ENCODE data around the gene AQP2. TPM values are rescaled to one million over a fixed set of nuclear protein-coding genes. Genes with fewer than 3 reads are reported as not detected.
A peak's percentile ranks its signal among the peaks of the same experiment; 100 is the strongest.

AQP2 gene
- total RNA-seq, 1 donor from 2014 or later = not detected

DNA sequence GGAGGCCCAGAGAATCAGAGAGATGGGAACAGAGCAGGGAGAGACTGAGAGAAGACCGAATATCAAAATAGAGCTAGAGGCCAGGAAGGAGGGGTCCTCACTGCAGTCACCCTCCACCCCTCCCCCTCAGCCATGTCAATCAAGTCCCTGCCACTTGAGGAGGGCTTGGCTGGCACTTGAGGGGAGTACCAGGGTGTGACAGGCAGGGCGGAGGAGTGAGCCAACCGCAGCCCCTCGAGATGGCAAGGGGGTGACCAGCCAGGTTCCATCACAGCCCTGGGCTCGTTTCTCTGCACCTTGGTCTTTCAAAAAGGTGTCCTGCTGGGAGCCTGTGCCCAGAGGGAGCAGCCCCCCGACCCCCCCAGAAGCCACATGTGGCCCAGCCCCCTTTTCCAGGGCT lies 15.3 kb downstream of the AQP2 start:
- Histone ChIP-seq H3K27me3 (peaks cover 92% of the 10 kb centered on the region), H3K4me1 (peaks cover 11% of the 10 kb centered on the region)

DNA sequence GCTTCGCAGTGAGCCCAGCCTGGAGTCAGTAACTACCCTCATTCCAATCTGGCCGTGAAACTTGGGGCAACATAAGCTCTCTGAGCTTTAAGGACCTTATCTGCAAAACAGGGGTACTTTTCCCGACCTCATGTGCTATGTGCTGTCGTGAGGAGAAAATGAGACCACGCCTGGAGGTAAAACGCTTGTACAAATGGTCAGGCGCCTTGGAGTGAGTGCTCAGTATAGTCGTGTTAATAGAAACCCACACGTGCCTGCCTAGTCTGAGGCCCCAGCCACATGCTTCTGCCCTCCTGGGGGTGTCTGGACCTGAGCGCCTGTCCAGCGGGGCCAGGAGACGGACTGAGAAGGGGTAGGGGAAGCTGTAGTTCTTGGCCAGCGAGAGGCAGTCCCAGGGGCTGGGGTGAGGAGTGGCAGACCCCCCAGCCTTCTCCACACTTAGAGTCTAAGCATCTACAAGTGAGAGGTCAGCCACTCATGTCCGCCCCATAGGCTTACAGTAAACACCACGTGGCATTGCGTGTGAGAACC lies 16.0 kb downstream of the AQP2 start:
- H3K4me3 ChIP-seq = no peak overlapping the region
- H3K27me3 ChIP-seq = peaks cover 92% of the 10 kb centered on the region
- H3K4me2 ChIP-seq = no peak overlapping the region
- H3K9me3 ChIP-seq (ENCODE audit: low read depth) = no peaks in the 10 kb centered on the region
- Mint-ChIP-seq H3K4me1 (peaks cover 26% of the 10 kb centered on the region), H3K4me3 (peak overlapping the region; percentile 50), H3K27ac (no peak overlapping the region), H3K27me3 (ENCODE audit: insufficient read depth, low read depth) (peaks cover 10% of the 10 kb centered on the region), H3K36me3 (no peaks in the 10 kb centered on the region), H3K9me3 (no peaks in the 10 kb centered on the region)
- peak overlapping the region; percentile 99 for H2AFZ ChIP-seq (replicated peaks)
- H4K20me1 ChIP-seq (ENCODE audit: low read depth) = peaks cover 13% of the 10 kb centered on the region
- DNase-seq (ENCODE audit: low spot score) = no peak
- TF ChIP-seq EZH2phosphoT487 (IDR thresholded peaks at IDR 0.05) = no peak
- TF ChIP-seq, protein P1, sequence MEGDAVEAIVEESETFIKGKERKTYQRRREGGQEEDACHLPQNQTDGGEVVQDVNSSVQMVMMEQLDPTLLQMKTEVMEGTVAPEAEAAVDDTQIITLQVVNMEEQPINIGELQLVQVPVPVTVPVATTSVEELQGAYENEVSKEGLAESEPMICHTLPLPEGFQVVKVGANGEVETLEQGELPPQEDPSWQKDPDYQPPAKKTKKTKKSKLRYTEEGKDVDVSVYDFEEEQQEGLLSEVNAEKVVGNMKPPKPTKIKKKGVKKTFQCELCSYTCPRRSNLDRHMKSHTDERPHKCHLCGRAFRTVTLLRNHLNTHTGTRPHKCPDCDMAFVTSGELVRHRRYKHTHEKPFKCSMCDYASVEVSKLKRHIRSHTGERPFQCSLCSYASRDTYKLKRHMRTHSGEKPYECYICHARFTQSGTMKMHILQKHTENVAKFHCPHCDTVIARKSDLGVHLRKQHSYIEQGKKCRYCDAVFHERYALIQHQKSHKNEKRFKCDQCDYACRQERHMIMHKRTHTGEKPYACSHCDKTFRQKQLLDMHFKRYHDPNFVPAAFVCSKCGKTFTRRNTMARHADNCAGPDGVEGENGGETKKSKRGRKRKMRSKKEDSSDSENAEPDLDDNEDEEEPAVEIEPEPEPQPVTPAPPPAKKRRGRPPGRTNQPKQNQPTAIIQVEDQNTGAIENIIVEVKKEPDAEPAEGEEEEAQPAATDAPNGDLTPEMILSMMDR (IDR thresholded peaks at IDR 0.05) = no peak
- no peak for TF ChIP-seq EZH2 (IDR thresholded peaks at IDR 0.05)
- no peak overlapping the region for H3K27ac ChIP-seq
- H3K4me1 ChIP-seq = peaks cover 8% of the 10 kb centered on the region
- H3K79me2 ChIP-seq (ENCODE audit: low read depth) = no peaks in the 10 kb centered on the region
- no peaks in the 10 kb centered on the region for H3K36me3 ChIP-seq
- no peak overlapping the region for H3K9ac ChIP-seq
- H3F3A ChIP-seq (ENCODE audit: low read depth) = peaks cover 4% of the 10 kb centered on the region

More for the DNA sequence above, 15.3 kb downstream of the AQP2 start:
- peak overlapping the region; percentile 50 for H3K4me3 Mint-ChIP-seq
- no peak for DNase-seq (ENCODE audit: low spot score)
- no peak overlapping the region for H3K9ac ChIP-seq
- no peaks in the 10 kb centered on the region for H3K9me3 Mint-ChIP-seq
- no peak overlapping the region for H3K4me3 ChIP-seq
- no peak overlapping the region for H3K4me2 ChIP-seq
- H3K27ac ChIP-seq = no peak overlapping the region
- no peaks in the 10 kb centered on the region for H3K36me3 Mint-ChIP-seq
- H3K36me3 ChIP-seq = no peaks in the 10 kb centered on the region
- peaks cover 26% of the 10 kb centered on the region for H3K4me1 Mint-ChIP-seq
- H3K27ac Mint-ChIP-seq = no peak overlapping the region
- peaks cover 13% of the 10 kb centered on the region for H4K20me1 ChIP-seq (ENCODE audit: low read depth)
- peaks cover 10% of the 10 kb centered on the region for H3K27me3 Mint-ChIP-seq (ENCODE audit: insufficient read depth, low read depth)
- TF ChIP-seq, protein P1 (IDR thresholded peaks at IDR 0.05) = no peak
- TF ChIP-seq EZH2 (IDR thresholded peaks at IDR 0.05) (no peak), EZH2phosphoT487 (IDR thresholded peaks at IDR 0.05) (no peak)
- no peaks in the 10 kb centered on the region for H3K9me3 ChIP-seq (ENCODE audit: low read depth)
- H3F3A ChIP-seq (ENCODE audit: low read depth) = peaks cover 4% of the 10 kb centered on the region
- no peak overlapping the region for H2AFZ ChIP-seq (replicated peaks)
- no peaks in the 10 kb centered on the region for H3K79me2 ChIP-seq (ENCODE audit: low read depth)

DNA sequence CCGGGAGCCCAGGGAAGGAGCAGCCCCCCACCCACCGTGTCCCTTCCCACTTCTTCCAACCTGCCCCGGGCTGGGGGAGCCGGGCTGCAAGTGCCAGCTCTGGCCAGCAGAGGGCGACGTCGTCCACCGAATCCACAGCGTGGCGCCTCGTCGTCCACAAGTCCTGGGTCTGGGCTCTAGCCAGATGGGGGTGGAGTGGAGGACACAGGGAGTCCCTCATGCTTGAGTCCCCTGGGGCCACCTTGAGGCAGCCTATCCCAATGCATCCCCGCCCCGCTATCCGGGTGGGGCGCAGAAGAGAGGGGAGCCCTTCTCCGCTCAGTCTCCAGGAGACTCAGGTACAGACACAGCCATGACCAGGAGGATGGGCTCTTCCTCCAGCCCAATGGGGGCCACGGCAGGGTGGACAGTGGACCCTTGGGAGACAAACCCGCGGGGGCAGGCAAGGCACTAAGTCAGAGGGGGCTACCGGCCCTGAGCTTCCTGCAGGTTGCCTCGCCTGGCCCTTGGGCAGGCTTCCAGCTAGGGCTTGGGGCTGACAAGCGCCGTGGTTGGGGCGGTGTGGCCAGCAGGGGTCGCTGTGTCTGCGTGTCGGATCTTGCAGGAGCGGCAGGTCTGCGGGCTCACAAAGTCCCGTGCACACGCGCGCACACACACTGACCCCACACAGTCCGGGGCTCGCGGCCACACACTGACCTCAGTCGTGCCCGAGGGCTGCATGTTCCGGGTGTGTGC lies 16.7 kb downstream of the AQP2 start:
- Mint-ChIP-seq H3K4me1 (peaks cover 26% of the 10 kb centered on the region), H3K27ac (no peak overlapping the region), H3K4me3 (peak overlapping the region; percentile 29), H3K9me3 (no peaks in the 10 kb centered on the region), H3K27me3 (ENCODE audit: insufficient read depth, low read depth) (peaks cover 12% of the 10 kb centered on the region), H3K36me3 (no peaks in the 10 kb centered on the region)
- peaks cover 4% of the 10 kb centered on the region for H3F3A ChIP-seq (ENCODE audit: low read depth)
- peaks cover 10% of the 10 kb centered on the region for H4K20me1 ChIP-seq (ENCODE audit: low read depth)
- H3K9me3 ChIP-seq (ENCODE audit: low read depth) = no peaks in the 10 kb centered on the region
- peak overlapping the region; percentile 41 for H3K4me3 ChIP-seq
- no peaks in the 10 kb centered on the region for H3K79me2 ChIP-seq (ENCODE audit: low read depth)
- H3K27ac ChIP-seq = no peak overlapping the region
- H3K27me3 ChIP-seq = peaks cover 88% of the 10 kb centered on the region
- DNase-seq (ENCODE audit: low spot score) = peak; percentile 88
- TF ChIP-seq, protein P1 (IDR thresholded peaks at IDR 0.05) = peak; percentile 69
- TF ChIP-seq EZH2phosphoT487 (IDR thresholded peaks at IDR 0.05) = no peak
- peak overlapping the region; percentile 99 for H2AFZ ChIP-seq (replicated peaks)
- H3K36me3 ChIP-seq = no peaks in the 10 kb centered on the region
- H3K4me2 ChIP-seq = peak overlapping the region; percentile 76
- H3K9ac ChIP-seq = no peak overlapping the region
- H3K4me1 ChIP-seq = peaks cover 8% of the 10 kb centered on the region
